Measurements from ENCODE around the gene DALRD3. TPM values are rescaled to one million over a fixed set of nuclear protein-coding genes. Genes with fewer than 3 reads are reported as not detected.

Gene DALRD3
- total and polyA plus RNA-seq, 2 experiments from 2014 or later = 31.0 to 57.7 TPM

DNA sequence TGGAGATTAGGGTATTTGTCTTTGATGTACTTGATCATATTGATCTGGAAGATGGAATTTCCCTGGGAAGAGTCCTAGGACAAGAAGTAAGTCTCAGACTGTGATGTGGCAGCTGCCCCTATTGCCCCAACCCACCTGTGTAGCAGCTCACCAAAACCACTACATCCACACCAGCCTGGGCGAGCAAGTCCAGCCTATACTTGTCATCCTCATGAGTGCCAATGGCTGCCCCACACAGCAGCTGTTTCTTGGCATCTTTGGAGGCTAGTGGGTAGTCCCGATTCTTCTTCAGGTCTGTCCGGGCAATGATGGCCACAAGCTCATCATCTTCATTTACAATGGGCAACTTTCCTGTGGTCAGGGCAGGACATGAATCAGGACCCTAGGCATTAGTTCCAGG is 8.2 kb upstream of the DALRD3 start:
- Mint-ChIP-seq H3K4me3 (no peak overlapping the region), H3K4me1 (peaks cover 28% of the 10 kb centered on the region), H3K27ac (no peak overlapping the region), H3K9me3 (no peaks in the 10 kb centered on the region; the same call in 1 of the 3 replicates), H3K27me3 (ENCODE audit: insufficient read depth, low read depth, poor library complexity) (peaks cover 35% of the 10 kb centered on the region), H3K36me3 (ENCODE audit: low read depth) (peaks cover 84% of the 10 kb centered on the region)
- Histone ChIP-seq H3K4me2 (no peak overlapping the region), H3K27me3 (ENCODE audit: insufficient read depth) (no peaks in the 10 kb centered on the region), H3K79me2 (replicated peaks; ENCODE audit: insufficient read depth) (peaks cover 32% of the 10 kb centered on the region), H3K4me1 (ENCODE audit: insufficient read depth) (peaks cover 16% of the 10 kb centered on the region; the same call in 1 of the 2 replicates), H3F3A (replicated peaks; ENCODE audit: low read depth) (peaks cover 53% of the 10 kb centered on the region), H3K9me2 (ENCODE audit: insufficient read depth) (no peaks in the 10 kb centered on the region), H4K20me1 (replicated peaks; ENCODE audit: insufficient read depth) (peaks cover 25% of the 10 kb centered on the region), H3K36me3 (ENCODE audit: insufficient read depth) (peaks cover 44% of the 10 kb centered on the region), H3K27ac (ENCODE audit: low read depth) (no peak overlapping the region), H3K4me3 (no peak overlapping the region), H2AFZ (no peak overlapping the region)
- ATAC-seq (no peak), DNase-seq (ENCODE audit: low spot score) (no peak)
- TF ChIP-seq STAT1 (IDR thresholded peaks at IDR 0.05; ENCODE audit: unreplicated experiment) (no peak), POLR2AphosphoS5 (IDR thresholded peaks at IDR 0.05; ENCODE audit: low read depth) (0 out of 2 replicates have a peak, but pooled peaks have one; percentile 12)
- TF ChIP-seq, protein P1, sequence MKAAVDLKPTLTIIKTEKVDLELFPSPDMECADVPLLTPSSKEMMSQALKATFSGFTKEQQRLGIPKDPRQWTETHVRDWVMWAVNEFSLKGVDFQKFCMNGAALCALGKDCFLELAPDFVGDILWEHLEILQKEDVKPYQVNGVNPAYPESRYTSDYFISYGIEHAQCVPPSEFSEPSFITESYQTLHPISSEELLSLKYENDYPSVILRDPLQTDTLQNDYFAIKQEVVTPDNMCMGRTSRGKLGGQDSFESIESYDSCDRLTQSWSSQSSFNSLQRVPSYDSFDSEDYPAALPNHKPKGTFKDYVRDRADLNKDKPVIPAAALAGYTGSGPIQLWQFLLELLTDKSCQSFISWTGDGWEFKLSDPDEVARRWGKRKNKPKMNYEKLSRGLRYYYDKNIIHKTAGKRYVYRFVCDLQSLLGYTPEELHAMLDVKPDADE (IDR thresholded peaks at IDR 0.05) = no peak

DNA sequence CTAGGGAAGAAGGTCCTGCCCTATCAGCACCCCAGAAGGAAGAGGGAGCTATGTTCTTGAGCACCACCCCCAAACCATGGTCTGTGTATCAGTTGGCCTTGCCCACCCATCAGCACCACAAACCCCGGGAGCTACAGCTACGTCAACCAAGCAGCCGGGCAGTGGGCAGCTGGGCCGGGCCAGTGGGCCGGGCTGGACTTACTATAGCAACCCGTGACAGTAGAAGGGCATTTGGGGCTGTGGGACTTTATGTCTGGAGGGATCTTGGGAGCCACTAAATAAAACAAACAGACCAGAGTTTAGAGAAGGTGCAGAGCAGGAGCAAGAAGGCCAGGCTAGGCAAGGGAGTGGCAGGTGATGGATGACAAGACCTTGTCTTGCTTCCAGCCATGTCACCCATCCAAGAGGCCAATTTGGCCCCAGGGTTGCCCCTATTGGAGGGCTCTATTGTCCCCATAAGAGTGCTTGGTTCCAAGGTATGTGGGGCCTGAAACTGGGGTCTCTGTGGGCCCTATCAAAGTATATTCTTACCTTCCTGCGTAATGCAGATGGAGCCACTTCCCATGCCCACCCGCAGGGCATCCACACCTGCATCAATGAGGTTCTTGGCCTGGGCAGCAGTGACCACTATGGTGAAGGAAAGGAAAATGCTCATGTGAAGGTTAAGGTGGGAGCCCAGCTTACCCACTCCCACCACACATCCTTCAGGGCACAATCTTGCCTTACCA is 7.6 kb upstream of the DALRD3 start:
- Histone ChIP-seq H3K9me2 (ENCODE audit: insufficient read depth) (no peaks in the 10 kb centered on the region), H3K36me3 (ENCODE audit: insufficient read depth) (peaks cover 39% of the 10 kb centered on the region), H2AFZ (no peak overlapping the region), H3K79me2 (replicated peaks; ENCODE audit: insufficient read depth) (peaks cover 32% of the 10 kb centered on the region), H3K4me1 (ENCODE audit: insufficient read depth) (peaks cover 16% of the 10 kb centered on the region; the same call in 1 of the 2 replicates), H3K4me2 (no peak overlapping the region), H4K20me1 (replicated peaks; ENCODE audit: insufficient read depth) (peaks cover 25% of the 10 kb centered on the region), H3K27me3 (ENCODE audit: insufficient read depth) (no peaks in the 10 kb centered on the region), H3K27ac (ENCODE audit: low read depth) (no peak overlapping the region), H3K4me3 (no peak overlapping the region), H3F3A (replicated peaks; ENCODE audit: low read depth) (peaks cover 48% of the 10 kb centered on the region)
- Mint-ChIP-seq H3K4me1 (peaks cover 28% of the 10 kb centered on the region), H3K4me3 (no peak overlapping the region; the same call in 2 of the 3 replicates), H3K27me3 (ENCODE audit: insufficient read depth, low read depth, poor library complexity) (peaks cover 39% of the 10 kb centered on the region), H3K36me3 (ENCODE audit: low read depth) (peaks cover 79% of the 10 kb centered on the region), H3K27ac (no peak overlapping the region), H3K9me3 (no peaks in the 10 kb centered on the region; the same call in 1 of the 3 replicates)
- TF ChIP-seq, protein P2, sequence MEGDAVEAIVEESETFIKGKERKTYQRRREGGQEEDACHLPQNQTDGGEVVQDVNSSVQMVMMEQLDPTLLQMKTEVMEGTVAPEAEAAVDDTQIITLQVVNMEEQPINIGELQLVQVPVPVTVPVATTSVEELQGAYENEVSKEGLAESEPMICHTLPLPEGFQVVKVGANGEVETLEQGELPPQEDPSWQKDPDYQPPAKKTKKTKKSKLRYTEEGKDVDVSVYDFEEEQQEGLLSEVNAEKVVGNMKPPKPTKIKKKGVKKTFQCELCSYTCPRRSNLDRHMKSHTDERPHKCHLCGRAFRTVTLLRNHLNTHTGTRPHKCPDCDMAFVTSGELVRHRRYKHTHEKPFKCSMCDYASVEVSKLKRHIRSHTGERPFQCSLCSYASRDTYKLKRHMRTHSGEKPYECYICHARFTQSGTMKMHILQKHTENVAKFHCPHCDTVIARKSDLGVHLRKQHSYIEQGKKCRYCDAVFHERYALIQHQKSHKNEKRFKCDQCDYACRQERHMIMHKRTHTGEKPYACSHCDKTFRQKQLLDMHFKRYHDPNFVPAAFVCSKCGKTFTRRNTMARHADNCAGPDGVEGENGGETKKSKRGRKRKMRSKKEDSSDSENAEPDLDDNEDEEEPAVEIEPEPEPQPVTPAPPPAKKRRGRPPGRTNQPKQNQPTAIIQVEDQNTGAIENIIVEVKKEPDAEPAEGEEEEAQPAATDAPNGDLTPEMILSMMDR (conservative IDR thresholded peaks at IDR 0.05; ENCODE audit: low read depth in 2 of 2) = no peak
- peak; percentile 35; the same call in 1 of the 2 replicates for TF ChIP-seq POLR2AphosphoS5 (IDR thresholded peaks at IDR 0.05; ENCODE audit: low read depth)
- ATAC-seq (no peak), DNase-seq (ENCODE audit: low spot score) (no peak)

Measured in GM23338 (cell line).